Activated CD4-positive, alpha-beta T cell treated with anti-CD3 and anti-CD28 coated beads for 36 hours (primary cell): ENCODE results near the gene HLA-DOB. TPM values are rescaled to one million over a fixed set of nuclear protein-coding genes. Genes with fewer than 3 reads are reported as not detected.
A peak's percentile ranks its signal among the peaks of the same experiment; 100 is the strongest.
"Not testable (repeated sequence)": the region's sequence is repeated elsewhere in the genome, so short reads cannot be mapped to it uniquely, and the experiment has no call there.

Experiments
- ATAC-seq: fragments of 200-7000 bp; cut with Tn5 transposase; one replicate; pipeline ENCODE4 v1.10.0; 2021; ENCODE audit warnings: mild to moderate bottlenecking, moderate library complexity
- CTCF ChIA-PET: fragments of 350-600 bp; sonication (Branson Sonifier 250); formaldehyde crosslinking; loops from one replicate; lab custom pipeline; 2021; ENCODE audit warnings: antibody characterized with exemption; lab: Charles Lee
- POLR2A ChIA-PET: fragments of 350-600 bp; sonication (Branson Sonifier 250); formaldehyde crosslinking; loops from one replicate; lab custom pipeline; 2021; ENCODE audit warnings: antibody characterized with exemption, inconsistent platforms; lab: Charles Lee
- DNase-seq: peaks from one replicate; pipeline ENCODE4 v3.0.0-alpha.2; 2020
- H3K27ac Mint-ChIP-seq: one replicate; pipeline ENCODE4 v1.8.0; 2021; ENCODE audit warnings: mixed read lengths
- H3K27me3 Mint-ChIP-seq: one replicate; pipeline ENCODE4 v1.8.0; 2021; ENCODE audit warnings: mixed read lengths
- H3K36me3 Mint-ChIP-seq: one replicate; pipeline ENCODE4 v1.8.0; 2021; ENCODE audit warnings: low read depth, mixed read lengths
- H3K4me1 Mint-ChIP-seq: one replicate; pipeline ENCODE4 v1.8.0; 2021; ENCODE audit warnings: mixed read lengths
- H3K4me3 Mint-ChIP-seq: one replicate; pipeline ENCODE4 v1.8.0; 2021; ENCODE audit warnings: mild to moderate bottlenecking, moderate library complexity, mixed read lengths
- H3K9me3 Mint-ChIP-seq: one replicate; pipeline ENCODE4 v1.8.0; 2021; ENCODE audit warnings: low read depth, mixed read lengths
- intact Hi-C, 2 experiments: fragments of 100-400 bp; cut with DNase I in 1 of 2; cut with micrococcal nuclease in 1 of 2; formaldehyde crosslinking; loops; one replicate each; pipeline versions ENCODE4 v1.14.2 to v1.15.1; 2022 to 2024; cut with DNase I, micrococcal nuclease
- total RNA-seq, 2 experiments: library from RNA; stranded (reverse); gene quantifications; one replicate each; pipeline ENCODE4 v1.2.3, GENCODE V29; 2021

HLA-DOB gene
- total RNA-seq, 2 experiments from 2014 or later, result 1.5 to 1.6 TPM

DNA sequence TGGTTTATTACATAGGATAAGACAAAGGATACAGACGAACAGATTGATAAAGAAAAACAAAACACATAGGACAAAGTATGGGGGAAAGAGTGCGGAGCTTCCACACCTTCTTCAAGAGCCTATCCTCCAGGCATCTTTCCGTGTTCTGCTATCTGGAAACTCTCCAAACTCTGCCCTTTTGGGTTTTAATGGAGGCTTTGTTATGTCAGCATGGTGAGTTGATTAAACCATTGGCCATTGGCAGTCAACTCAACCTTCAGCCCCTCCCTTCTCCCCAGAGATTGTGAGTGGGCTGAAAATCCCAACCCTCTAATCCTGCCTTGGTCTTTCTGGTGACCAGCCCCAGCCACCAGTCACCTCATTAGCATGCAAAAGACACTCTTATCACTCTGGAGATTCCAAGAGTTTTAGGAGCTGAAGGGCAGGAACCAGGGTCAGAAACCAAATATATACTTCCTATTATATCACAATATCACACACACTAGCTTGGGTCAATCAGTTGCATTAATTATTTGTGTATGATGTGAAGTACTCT lies 23.8 kb downstream of the HLA-DOB start:
- POLR2A ChIA-PET, result no interaction called here
- no peaks in the 10 kb centered on the region for H3K36me3 Mint-ChIP-seq
- CTCF ChIA-PET, result interaction anchor here (0.7 to 1.8 kb wide), 8 partner anchors 7 to 361 kb away, joined by 3 to 12 read pairs (median 4); partner anchors contain the start of gene HLA-DQB2
- H3K27me3 Mint-ChIP-seq, result peaks cover 22% of the 10 kb centered on the region
- ATAC-seq, result no peak
- intact Hi-C loops, result no loop called here
- no peaks in the 10 kb centered on the region for H3K9me3 Mint-ChIP-seq
- DNase-seq, result no peak
- H3K4me1 Mint-ChIP-seq, result peaks cover 22% of the 10 kb centered on the region
- no peak overlapping the region for H3K4me3 Mint-ChIP-seq
- H3K27ac Mint-ChIP-seq, result no peak overlapping the region

GRCh38 chr6:32790306-32790705 lies 26.5 kb downstream of the HLA-DOB start:
- Mint-ChIP-seq H3K4me3 (no peak overlapping the region), H3K9me3 (no peaks in the 10 kb centered on the region), H3K27me3 (peaks cover 36% of the 10 kb centered on the region), H3K4me1 (peaks cover 15% of the 10 kb centered on the region), H3K36me3 (no peaks in the 10 kb centered on the region), H3K27ac (no peak overlapping the region)
- CTCF ChIA-PET, result no interaction called here
- POLR2A ChIA-PET, result no interaction called here
- ATAC-seq, result no peak
- intact Hi-C loops, result no loop called here
- DNase-seq, result no peak

DNA sequence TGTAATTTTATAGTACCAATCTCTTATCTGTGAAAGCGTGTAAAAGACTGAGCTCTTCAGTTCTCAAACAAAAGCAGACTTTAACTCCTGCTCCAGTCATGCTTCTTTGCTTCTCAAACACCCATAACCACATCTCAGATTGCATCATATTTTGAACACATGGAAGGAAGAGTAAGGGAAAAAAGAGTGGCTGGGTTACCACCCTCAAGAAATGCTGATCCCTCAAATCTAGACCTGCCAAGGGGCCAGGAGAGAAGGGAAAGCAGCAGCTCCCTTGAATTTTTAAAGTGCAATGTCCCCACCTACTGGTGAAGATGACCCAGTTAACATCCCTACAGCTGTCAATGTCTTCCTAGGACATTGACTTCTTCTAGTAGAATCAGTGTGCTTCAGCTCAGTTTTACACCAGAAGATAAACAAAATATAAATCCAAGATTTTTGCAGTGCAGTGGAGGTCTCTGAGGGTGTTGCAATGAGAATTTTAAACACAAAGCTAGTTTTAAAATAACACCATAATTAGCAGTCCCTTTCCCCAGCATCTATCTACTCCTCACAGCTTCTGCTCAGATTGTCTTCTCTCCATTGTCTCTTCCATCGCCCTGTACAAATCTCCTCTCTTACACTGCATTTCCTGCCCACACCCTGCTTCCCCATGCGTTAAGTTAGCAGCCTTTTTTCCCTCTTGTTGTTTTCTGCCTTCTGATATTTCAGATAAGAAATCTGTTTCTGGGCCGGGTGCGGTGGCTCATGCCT lies 30.8 kb downstream of the HLA-DOB start:
- H3K27me3 Mint-ChIP-seq, result peaks cover 25% of the 10 kb centered on the region
- H3K4me1 Mint-ChIP-seq, result no peaks in the 10 kb centered on the region
- ChIA-PET POLR2A (no interaction called here), CTCF (interaction anchor here (0.7 to 8.6 kb wide), 36 partner anchors 8 to 546 kb away, joined by 3 to 74 read pairs (median 3); partner anchors contain the start of genes BTNL2, HLA-DQB1 and HLA-DRA)
- H3K4me3 Mint-ChIP-seq, result no peak overlapping the region
- H3K36me3 Mint-ChIP-seq, result no peaks in the 10 kb centered on the region
- intact Hi-C loops, result loop anchor here in 1 of 2 experiments (1.0 to 5.0 kb wide), 2 partner anchors 354 to 373 kb away; no protein-coding TSS in a partner anchor
- ATAC-seq (peak; percentile 78), DNase-seq (peak; percentile 45)
- H3K27ac Mint-ChIP-seq, result no peak overlapping the region
- H3K9me3 Mint-ChIP-seq, result peaks cover 5% of the 10 kb centered on the region

- peaks cover 19% of the 10 kb centered on the region for H3K27me3 Mint-ChIP-seq
- H3K36me3 Mint-ChIP-seq, H3K9me3 Mint-ChIP-seq, DNase-seq, ATAC-seq, H3K4me3 Mint-ChIP-seq, POLR2A ChIA-PET, H3K4me1 Mint-ChIP-seq, intact Hi-C loops, H3K27ac Mint-ChIP-seq: not testable (repeated sequence)
- CTCF ChIA-PET, result interaction anchor here (1.0 to 8.6 kb wide), 3 partner anchors 15 to 369 kb away, joined by 3 to 74 read pairs (median 5); no protein-coding TSS in a partner anchor
Observed at GRCh38 chr6:32782923-32783322, 33.9 kb downstream of the HLA-DOB start.

GRCh38 chr6:32779036-32779435 lies 37.8 kb downstream of the HLA-DOB start:
- Mint-ChIP-seq H3K27me3 (peaks cover 8% of the 10 kb centered on the region), H3K27ac (no peak overlapping the region), H3K9me3 (peaks cover 5% of the 10 kb centered on the region), H3K4me1 (no peaks in the 10 kb centered on the region), H3K36me3 (no peaks in the 10 kb centered on the region), H3K4me3 (no peak overlapping the region)
- ATAC-seq, result no peak
- intact Hi-C loops, result no loop called here
- CTCF ChIA-PET, result no interaction called here
- no peak for DNase-seq
- POLR2A ChIA-PET, result no interaction called here

DNA sequence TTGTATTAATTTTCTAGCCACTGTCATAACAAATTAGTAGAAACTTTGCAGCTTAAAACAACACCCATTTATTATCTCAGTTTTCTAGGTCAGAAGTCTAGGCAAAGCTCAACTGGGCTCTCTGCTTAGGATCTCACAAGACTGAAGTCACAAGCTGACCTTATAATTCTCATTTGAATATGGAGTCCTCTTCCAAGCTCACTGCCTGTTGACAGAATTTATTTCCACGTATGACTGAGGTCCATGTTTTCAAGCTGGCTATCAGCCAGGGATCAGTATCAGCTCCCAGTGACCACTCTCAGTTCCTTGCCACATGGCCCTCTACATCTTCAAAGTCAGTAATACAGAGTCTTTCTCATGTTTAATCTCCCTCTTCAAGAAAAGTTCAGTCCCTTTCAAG lies 41.7 kb downstream of the HLA-DOB start:
- CTCF ChIA-PET, result interaction anchor here (0.5 to 1.6 kb wide), 4 partner anchors 11 to 644 kb away, joined by 3 to 5 read pairs (median 4); no protein-coding TSS in a partner anchor
- Mint-ChIP-seq H3K9me3 (no peaks in the 10 kb centered on the region), H3K4me1 (no peaks in the 10 kb centered on the region), H3K27me3 (peaks cover 20% of the 10 kb centered on the region), H3K27ac (no peak overlapping the region), H3K4me3 (no peak overlapping the region), H3K36me3 (no peaks in the 10 kb centered on the region)
- intact Hi-C loops, result no loop called here
- POLR2A ChIA-PET, result no interaction called here
- ATAC-seq, result no peak
- DNase-seq, result no peak

DNA sequence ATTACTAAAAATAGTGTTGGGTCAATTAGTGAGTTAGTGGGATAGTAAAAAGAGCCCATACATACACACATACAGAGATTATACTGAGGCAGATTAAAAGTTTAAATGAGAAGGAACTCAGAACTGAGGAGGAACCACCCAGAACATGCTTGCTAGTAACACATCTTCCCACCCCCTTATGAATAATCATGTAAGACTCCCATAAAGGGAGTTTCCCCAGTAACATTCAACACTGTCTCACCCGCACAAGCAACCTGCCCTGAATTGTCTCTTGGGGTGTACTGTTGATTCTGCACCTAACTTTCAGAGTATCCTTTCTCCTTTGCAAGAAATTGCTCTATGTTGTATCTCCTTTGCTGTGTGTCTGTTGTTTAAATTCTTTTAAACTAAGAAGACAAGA lies 42.4 kb downstream of the HLA-DOB start:
- DNase-seq (no peak), ATAC-seq (peak; percentile 51)
- no peaks in the 10 kb centered on the region for H3K4me1 Mint-ChIP-seq
- ChIA-PET CTCF (interaction anchor here (0.5 to 1.6 kb wide), 3 partner anchors 11 to 644 kb away, joined by 3 to 5 read pairs (median 5); no protein-coding TSS in a partner anchor), POLR2A (no interaction called here)
- H3K4me3 Mint-ChIP-seq, result no peak overlapping the region
- peaks cover 25% of the 10 kb centered on the region for H3K27me3 Mint-ChIP-seq
- H3K27ac Mint-ChIP-seq, result no peak overlapping the region
- H3K36me3 Mint-ChIP-seq, result no peaks in the 10 kb centered on the region
- intact Hi-C loops, result no loop called here
- H3K9me3 Mint-ChIP-seq, result no peaks in the 10 kb centered on the region

- no peaks in the 10 kb centered on the region for H3K36me3 Mint-ChIP-seq
- intact Hi-C loops, result no loop called here
- no peak for ATAC-seq
- H3K27ac Mint-ChIP-seq, result no peak overlapping the region
- no peaks in the 10 kb centered on the region for H3K9me3 Mint-ChIP-seq
- peaks cover 31% of the 10 kb centered on the region for H3K27me3 Mint-ChIP-seq
- POLR2A ChIA-PET, result no interaction called here
- CTCF ChIA-PET, result no interaction called here
- no peak overlapping the region for H3K4me3 Mint-ChIP-seq
- H3K4me1 Mint-ChIP-seq, result no peaks in the 10 kb centered on the region
- DNase-seq, result no peak
Observed at GRCh38 chr6:32772656-32773055, 44.1 kb downstream of the HLA-DOB start.

- no peak for DNase-seq
- ATAC-seq, result no peak
- CTCF ChIA-PET, result interaction anchor here (1.1 to 1.2 kb wide), 2 partner anchors 20 to 29 kb away, joined by 3 read pairs; no protein-coding TSS in a partner anchor
- H3K4me3 Mint-ChIP-seq, result no peak overlapping the region
- intact Hi-C loops, result no loop called here
- no peaks in the 10 kb centered on the region for H3K36me3 Mint-ChIP-seq
- H3K4me1 Mint-ChIP-seq, result peaks cover 3% of the 10 kb centered on the region
- H3K27ac Mint-ChIP-seq, result no peak overlapping the region
- H3K9me3 Mint-ChIP-seq, result no peaks in the 10 kb centered on the region
- POLR2A ChIA-PET, result no interaction called here
- H3K27me3 Mint-ChIP-seq, result peaks cover 31% of the 10 kb centered on the region
Observed at GRCh38 chr6:32764048-32764447, 52.8 kb downstream of the HLA-DOB start.

DNA sequence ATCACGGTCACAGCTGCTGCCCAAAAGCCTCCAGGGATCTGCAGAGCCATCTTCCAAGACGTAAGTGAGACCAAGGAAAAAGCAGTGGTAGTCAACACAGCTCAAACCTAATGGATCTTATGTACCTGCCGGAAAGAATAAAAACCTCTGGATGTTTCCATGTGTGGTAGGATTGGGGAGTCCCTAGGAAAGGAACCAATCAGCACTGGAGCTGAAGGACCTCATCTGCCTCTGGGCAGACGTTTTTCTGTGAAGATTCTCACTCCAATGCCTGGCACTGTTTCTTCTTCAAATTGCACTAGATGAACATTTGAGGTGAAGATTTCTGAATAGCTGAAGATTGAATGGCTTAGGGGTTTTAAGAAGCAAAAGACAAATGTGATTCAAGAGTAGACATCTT lies 53.4 kb downstream of the HLA-DOB start, which contains the start of gene HLA-DQB2:
HLA-DQB2 (minus strand) TSS at position 112 of the 400 bp plus-strand sequence; CDS start at position 50, 62 bp downstream.
- Mint-ChIP-seq H3K27me3 (peaks cover 30% of the 10 kb centered on the region), H3K27ac (no peak within 1 kb of the TSS), H3K4me3 (no peak within 1 kb of the TSS), H3K36me3 (no peaks in the 10 kb centered on the region), H3K4me1 (peaks cover 3% of the 10 kb centered on the region), H3K9me3 (no peaks in the 10 kb centered on the region)
- no peak for DNase-seq
- CTCF ChIA-PET, result interaction anchor here (1.0 to 1.2 kb wide), 3 partner anchors 20 to 105 kb away, joined by 3 read pairs; no protein-coding TSS in a partner anchor
- ATAC-seq, result no peak
- POLR2A ChIA-PET, result no interaction called here
- intact Hi-C loops, result no loop called here
